GM12878 (cell line): ENCODE data around the gene RSRP1. TPM values are rescaled to one million over a fixed set of nuclear protein-coding genes. Genes with fewer than 3 reads are reported as not detected.
A peak's percentile ranks its signal among the peaks of the same experiment; 100 is the strongest.

Experiments
- ASH2L ChIP-seq: fragments of 300-600, 200-600 bp; sonication (generic); IDR thresholded peaks from 2 replicates; pipeline ENCODE4 v1.6.1; 2017; ENCODE audit warnings: low read depth, mild to moderate bottlenecking, borderline replicate concordance
- BACH1 ChIP-seq: fragments of 450-650 bp; IDR thresholded peaks from 2 replicates; pipeline ENCODE4 v1.6.1; 2017; ENCODE audit warnings: mild to moderate bottlenecking, borderline replicate concordance
- CEBPB ChIP-seq, 2 experiments: fragments of 150-350 bp in 1 of 2; IDR thresholded peaks; 2 replicates each; pipeline ENCODE4 v1.6.1; 2012 to 2014; ENCODE audit warnings: low read depth in 2 of 2, low read length in 2 of 2, borderline replicate concordance in 1 of 2, inconsistent platforms in 1 of 2
- GATAD2B ChIP-seq: fragments of 450-650 bp; conservative IDR thresholded peaks from 2 replicates; pipeline ENCODE4 v1.6.1; 2017; ENCODE audit warnings: low read depth, mild to moderate bottlenecking, moderate library complexity
- HCFC1 ChIP-seq: fragments of 150-350 bp; IDR thresholded peaks from 2 replicates; pipeline ENCODE4 v1.6.1; 2014; ENCODE audit warnings: low read length
- HDGF ChIP-seq: fragments of 450-650 bp; IDR thresholded peaks from 2 replicates; pipeline ENCODE4 v1.6.1; 2016; ENCODE audit warnings: antibody characterized with exemption
- IKZF1 ChIP-seq: fragments of 450-650 bp; conservative IDR thresholded peaks from 2 replicates; pipeline ENCODE4 v1.6.1; 2017; ENCODE audit warnings: antibody characterized with exemption, mild to moderate bottlenecking
- JUND ChIP-seq: IDR thresholded peaks from 2 replicates; pipeline ENCODE4 v1.6.1; 2012; ENCODE audit warnings: low read depth, mild to moderate bottlenecking, low read length, improper control_type of control experiment, moderate library complexity
- MEF2A ChIP-seq: IDR thresholded peaks from 2 replicates; pipeline ENCODE4 v1.6.1; 2011; ENCODE audit warnings: low read depth, mild to moderate bottlenecking, low read length, moderate library complexity; ENCODE audit not compliant: insufficient read depth
- NBN ChIP-seq: fragments of 450-650 bp; IDR thresholded peaks from 2 replicates; pipeline ENCODE4 v1.6.1; 2016
- NRF1 ChIP-seq: conservative IDR thresholded peaks from 2 replicates; pipeline ENCODE4 v1.6.1; 2011; ENCODE audit warnings: mild to moderate bottlenecking, low read depth, low read length, improper control_type of control experiment
- PML ChIP-seq: IDR thresholded peaks from 2 replicates; pipeline ENCODE4 v1.6.1; 2012; ENCODE audit warnings: low read length, inconsistent platforms
- POLR2AphosphoS2 ChIP-seq: IDR thresholded peaks from 2 replicates; pipeline ENCODE4 v1.6.1; 2011; ENCODE audit warnings: low read depth, mild to moderate bottlenecking, low read length, improper control_type of control experiment, moderate library complexity
- RAD51 ChIP-seq: fragments of 450-650 bp; IDR thresholded peaks from 2 replicates; pipeline ENCODE4 v1.6.1; 2016; ENCODE audit warnings: moderate library complexity, mild to moderate bottlenecking, inconsistent platforms
- RCOR1 ChIP-seq: conservative IDR thresholded peaks from 2 replicates; pipeline ENCODE4 v1.6.1; 2012; ENCODE audit warnings: low read depth, low read length, improper control_type of control experiment
- RUNX3 ChIP-seq: IDR thresholded peaks from 2 replicates; pipeline ENCODE4 v1.6.1; 2012; ENCODE audit warnings: low read length, inconsistent platforms
- TCF12 ChIP-seq: IDR thresholded peaks from 2 replicates; pipeline ENCODE4 v1.6.1; 2011; ENCODE audit warnings: low read depth, mild to moderate bottlenecking, low read length
- TCF3 ChIP-seq: IDR thresholded peaks from 2 replicates; pipeline ENCODE4 v1.6.1; 2012; ENCODE audit warnings: low read depth, mild to moderate bottlenecking, low read length, borderline replicate concordance; ENCODE audit not compliant: insufficient read depth
- TCF7 ChIP-seq: IDR thresholded peaks from 2 replicates; pipeline ENCODE4 v1.6.1; 2014; ENCODE audit warnings: antibody characterized with exemption, borderline replicate concordance
- YY1 ChIP-seq: IDR thresholded peaks from 2 replicates; pipeline ENCODE4 v1.6.1; 2011; ENCODE audit warnings: low read depth, mild to moderate bottlenecking, low read length
- ZBED1 ChIP-seq: IDR thresholded peaks from 2 replicates; pipeline ENCODE4 v1.6.1; 2016; ENCODE audit warnings: borderline replicate concordance
- ZNF217 ChIP-seq: fragments of 450-650 bp; IDR thresholded peaks from 2 replicates; pipeline ENCODE4 v1.6.1; 2017; ENCODE audit warnings: antibody characterized with exemption, mild to moderate bottlenecking
- ZZZ3 ChIP-seq: IDR thresholded peaks from 2 replicates; pipeline ENCODE4 v1.6.1; 2011; ENCODE audit warnings: low read depth; ENCODE audit not compliant: control insufficient read depth, insufficient read length
- polyA plus RNA-seq, 11 experiments: library from polyadenylated mRNA; depleted of rRNA in 4 of 11; unstranded in 6 of 11; stranded (reverse) in 5 of 11; fragments of >200 nt; fragmentation: Nextera tagmentation in 4 of 11; fragmentation: Illumina TruSeq in 1 of 11; extraction: Ambion mirVana in 4 of 11; extraction: Trizol in 1 of 11; gene quantifications; 1 replicate in 1 of 11; 2 replicates in 10 of 11; pipeline versions ENCODE4 v1.2.1 to v1.2.3, GENCODE V29; 2011 to 2016; ENCODE audit warnings: inconsistent platforms in 2 of 11, missing spikeins in 2 of 11, low read depth in 1 of 11
- total RNA-seq, 4 experiments: library from RNA; depleted of rRNA in 3 of 4; stranded (reverse); fragments of >200 nt in 3 of 4; fragmentation: Illumina TruSeq in 1 of 4; extraction: Trizol in 1 of 4; gene quantifications; 2 replicates each; pipeline versions ENCODE4 v1.2.1 to v1.2.3, GENCODE V29; 2013 to 2021
- TF ChIP-seq, protein P1 (sequence below): IDR thresholded peaks from 2 replicates; pipeline ENCODE4 v1.6.1; 2011; ENCODE audit warnings: low read depth, mild to moderate bottlenecking, low read length, moderate library complexity, borderline replicate concordance; ENCODE audit errors: extremely low read depth
- TF ChIP-seq, protein P2 (sequence below): IDR thresholded peaks from 2 replicates; pipeline ENCODE4 v1.6.1; 2011; ENCODE audit warnings: mild to moderate bottlenecking, low read depth, low read length, moderate library complexity; ENCODE audit not compliant: insufficient replicate concordance
- TF ChIP-seq, protein P3 (sequence below): IDR thresholded peaks from 2 replicates; pipeline ENCODE4 v1.6.1; 2012; ENCODE audit warnings: low read depth, low read length, improper control_type of control experiment
- TF ChIP-seq, protein P4 (sequence below): fragments of 450-650 bp; IDR thresholded peaks from 2 replicates; pipeline ENCODE4 v1.6.1; 2017; ENCODE audit warnings: mild to moderate bottlenecking, moderate library complexity

The RSRP1 gene
- total and polyA plus RNA-seq, 10 of the 15 experiments (the other 5 are each of a cell fraction or from before 2014, with no cell fraction given), result 23.5 to 128 (median 90.0) TPM

DNA sequence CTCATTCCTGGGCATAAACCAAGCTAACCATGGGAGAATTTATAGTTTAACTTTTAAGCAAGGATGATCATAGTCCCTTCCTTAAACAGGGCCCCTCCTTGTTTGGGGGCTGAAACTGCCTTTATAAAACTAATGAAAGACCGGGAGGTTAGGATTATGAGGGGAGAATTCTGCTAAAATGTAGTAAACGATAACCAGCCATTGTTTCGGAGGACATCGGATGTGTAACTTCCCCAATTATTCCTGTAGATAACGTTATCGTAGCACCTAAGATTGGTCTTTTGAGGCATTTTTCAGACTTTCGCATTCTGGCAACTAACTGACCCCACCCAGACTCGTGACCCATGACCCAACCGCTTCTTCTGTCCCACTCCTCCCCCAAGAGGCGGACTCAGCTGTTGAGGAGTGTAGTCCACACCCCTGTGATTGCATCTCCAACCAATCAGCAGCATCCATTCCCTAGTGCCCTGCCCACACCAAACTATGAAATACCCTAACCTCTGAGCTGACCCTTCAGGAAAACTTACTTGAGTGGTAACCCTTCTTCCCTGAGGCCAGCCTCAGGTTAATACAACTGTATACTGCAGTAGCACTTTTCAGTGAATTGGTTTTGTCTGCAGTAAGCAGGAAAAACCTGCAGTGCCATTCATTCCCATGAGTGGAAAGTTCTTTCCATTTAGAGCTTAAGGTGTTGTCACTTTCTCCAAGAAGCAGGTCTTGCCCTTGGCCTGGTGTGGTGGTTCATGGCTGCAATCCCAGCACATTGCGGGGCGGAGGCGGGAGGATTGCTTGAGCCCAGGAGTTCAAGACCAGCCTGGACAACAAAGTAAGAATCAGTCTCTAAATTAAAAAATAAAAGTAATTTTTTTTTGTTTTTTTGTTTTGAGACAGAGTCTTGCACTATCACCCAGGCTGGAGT lies 14.1 kb downstream of the RSRP1 start (continued):
- no peak; the same call in 1 of the 2 replicates for TF ChIP-seq PML
- TF ChIP-seq RAD51, result peak; percentile 84
- no peak for TF ChIP-seq POLR2AphosphoS2
- TF ChIP-seq, protein P1, sequence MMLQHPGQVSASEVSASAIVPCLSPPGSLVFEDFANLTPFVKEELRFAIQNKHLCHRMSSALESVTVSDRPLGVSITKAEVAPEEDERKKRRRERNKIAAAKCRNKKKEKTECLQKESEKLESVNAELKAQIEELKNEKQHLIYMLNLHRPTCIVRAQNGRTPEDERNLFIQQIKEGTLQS, result no peak
- no peak for TF ChIP-seq HCFC1
- no peak for TF ChIP-seq ZBED1
- TF ChIP-seq ZZZ3, result no peak
- no peak for TF ChIP-seq CEBPB (IDR thresholded peaks at IDR 0.05; ENCODE audit: borderline replicate concordance in 1 of 2, low read depth in 2 of 2, low read length in 2 of 2)
- no peak for TF ChIP-seq NRF1
- TF ChIP-seq YY1, result no peak
- no peak for TF ChIP-seq TCF7
- TF ChIP-seq ASH2L, result no peak
- TF ChIP-seq MEF2A, result no peak
- no peak for TF ChIP-seq ZNF217
- TF ChIP-seq NBN, result 0 out of 2 replicates have a peak, but pooled peaks have one; percentile 26
- no peak for TF ChIP-seq TCF12
- TF ChIP-seq, protein P2, sequence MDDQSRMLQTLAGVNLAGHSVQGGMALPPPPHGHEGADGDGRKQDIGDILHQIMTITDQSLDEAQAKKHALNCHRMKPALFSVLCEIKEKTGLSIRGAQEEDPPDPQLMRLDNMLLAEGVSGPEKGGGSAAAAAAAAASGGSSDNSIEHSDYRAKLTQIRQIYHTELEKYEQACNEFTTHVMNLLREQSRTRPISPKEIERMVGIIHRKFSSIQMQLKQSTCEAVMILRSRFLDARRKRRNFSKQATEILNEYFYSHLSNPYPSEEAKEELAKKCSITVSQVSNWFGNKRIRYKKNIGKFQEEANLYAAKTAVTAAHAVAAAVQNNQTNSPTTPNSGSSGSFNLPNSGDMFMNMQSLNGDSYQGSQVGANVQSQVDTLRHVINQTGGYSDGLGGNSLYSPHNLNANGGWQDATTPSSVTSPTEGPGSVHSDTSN, result no peak
- peak; percentile 11; the same call in 1 of the 2 replicates for TF ChIP-seq BACH1
- TF ChIP-seq, protein P3, sequence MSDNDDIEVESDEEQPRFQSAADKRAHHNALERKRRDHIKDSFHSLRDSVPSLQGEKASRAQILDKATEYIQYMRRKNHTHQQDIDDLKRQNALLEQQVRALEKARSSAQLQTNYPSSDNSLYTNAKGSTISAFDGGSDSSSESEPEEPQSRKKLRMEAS, result no peak
- TF ChIP-seq RCOR1, result no peak
- no peak for TF ChIP-seq JUND
- no peak for TF ChIP-seq IKZF1
- TF ChIP-seq TCF3, result no peak
- TF ChIP-seq, protein P4, sequence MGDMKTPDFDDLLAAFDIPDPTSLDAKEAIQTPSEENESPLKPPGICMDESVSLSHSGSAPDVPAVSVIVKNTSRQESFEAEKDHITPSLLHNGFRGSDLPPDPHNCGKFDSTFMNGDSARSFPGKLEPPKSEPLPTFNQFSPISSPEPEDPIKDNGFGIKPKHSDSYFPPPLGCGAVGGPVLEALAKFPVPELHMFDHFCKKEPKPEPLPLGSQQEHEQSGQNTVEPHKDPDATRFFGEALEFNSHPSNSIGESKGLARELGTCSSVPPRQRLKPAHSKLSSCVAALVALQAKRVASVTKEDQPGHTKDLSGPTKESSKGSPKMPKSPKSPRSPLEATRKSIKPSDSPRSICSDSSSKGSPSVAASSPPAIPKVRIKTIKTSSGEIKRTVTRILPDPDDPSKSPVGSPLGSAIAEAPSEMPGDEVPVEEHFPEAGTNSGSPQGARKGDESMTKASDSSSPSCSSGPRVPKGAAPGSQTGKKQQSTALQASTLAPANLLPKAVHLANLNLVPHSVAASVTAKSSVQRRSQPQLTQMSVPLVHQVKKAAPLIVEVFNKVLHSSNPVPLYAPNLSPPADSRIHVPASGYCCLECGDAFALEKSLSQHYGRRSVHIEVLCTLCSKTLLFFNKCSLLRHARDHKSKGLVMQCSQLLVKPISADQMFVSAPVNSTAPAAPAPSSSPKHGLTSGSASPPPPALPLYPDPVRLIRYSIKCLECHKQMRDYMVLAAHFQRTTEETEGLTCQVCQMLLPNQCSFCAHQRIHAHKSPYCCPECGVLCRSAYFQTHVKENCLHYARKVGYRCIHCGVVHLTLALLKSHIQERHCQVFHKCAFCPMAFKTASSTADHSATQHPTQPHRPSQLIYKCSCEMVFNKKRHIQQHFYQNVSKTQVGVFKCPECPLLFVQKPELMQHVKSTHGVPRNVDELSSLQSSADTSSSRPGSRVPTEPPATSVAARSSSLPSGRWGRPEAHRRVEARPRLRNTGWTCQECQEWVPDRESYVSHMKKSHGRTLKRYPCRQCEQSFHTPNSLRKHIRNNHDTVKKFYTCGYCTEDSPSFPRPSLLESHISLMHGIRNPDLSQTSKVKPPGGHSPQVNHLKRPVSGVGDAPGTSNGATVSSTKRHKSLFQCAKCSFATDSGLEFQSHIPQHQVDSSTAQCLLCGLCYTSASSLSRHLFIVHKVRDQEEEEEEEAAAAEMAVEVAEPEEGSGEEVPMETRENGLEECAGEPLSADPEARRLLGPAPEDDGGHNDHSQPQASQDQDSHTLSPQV, result no peak
- TF ChIP-seq RUNX3, result peak; percentile 45
- peak; percentile 41; the same call in 1 of the 2 replicates for TF ChIP-seq HDGF
- TF ChIP-seq GATAD2B, result no peak
